GM21390 (cell line): ENCODE results near the gene ULK3.
A peak's percentile ranks its signal among the peaks of the same experiment; 100 is the strongest.

Experiments
- ATAC-seq: cut with Tn5 transposase; IDR thresholded peaks from one replicate; pipeline ENCODE4 v1.9.1; 2021; ENCODE audit not compliant: unreplicated experiment

The ULK3 gene

DNA sequence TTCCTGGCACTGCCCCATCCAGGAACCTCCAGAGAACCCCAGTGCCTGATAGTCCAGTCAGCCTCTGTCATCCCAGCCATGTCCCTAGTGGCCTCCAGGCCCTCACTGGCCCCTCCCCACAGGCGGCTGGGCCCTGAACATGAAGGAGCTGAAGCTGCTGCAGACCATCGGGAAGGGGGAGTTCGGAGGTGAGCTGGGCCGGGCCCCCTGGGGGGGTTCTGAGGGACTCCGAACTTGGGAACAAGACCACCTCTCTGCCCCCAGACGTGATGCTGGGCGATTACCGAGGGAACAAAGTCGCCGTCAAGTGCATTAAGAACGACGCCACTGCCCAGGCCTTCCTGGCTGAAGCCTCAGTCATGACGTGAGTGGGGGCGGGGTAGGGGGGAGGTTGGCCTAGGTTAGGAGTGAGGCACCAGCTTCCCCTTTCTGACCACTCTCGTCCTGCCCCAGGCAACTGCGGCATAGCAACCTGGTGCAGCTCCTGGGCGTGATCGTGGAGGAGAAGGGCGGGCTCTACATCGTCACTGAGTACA lies 42.3 kb downstream of the ULK3 start:
- no peak for ATAC-seq

DNA sequence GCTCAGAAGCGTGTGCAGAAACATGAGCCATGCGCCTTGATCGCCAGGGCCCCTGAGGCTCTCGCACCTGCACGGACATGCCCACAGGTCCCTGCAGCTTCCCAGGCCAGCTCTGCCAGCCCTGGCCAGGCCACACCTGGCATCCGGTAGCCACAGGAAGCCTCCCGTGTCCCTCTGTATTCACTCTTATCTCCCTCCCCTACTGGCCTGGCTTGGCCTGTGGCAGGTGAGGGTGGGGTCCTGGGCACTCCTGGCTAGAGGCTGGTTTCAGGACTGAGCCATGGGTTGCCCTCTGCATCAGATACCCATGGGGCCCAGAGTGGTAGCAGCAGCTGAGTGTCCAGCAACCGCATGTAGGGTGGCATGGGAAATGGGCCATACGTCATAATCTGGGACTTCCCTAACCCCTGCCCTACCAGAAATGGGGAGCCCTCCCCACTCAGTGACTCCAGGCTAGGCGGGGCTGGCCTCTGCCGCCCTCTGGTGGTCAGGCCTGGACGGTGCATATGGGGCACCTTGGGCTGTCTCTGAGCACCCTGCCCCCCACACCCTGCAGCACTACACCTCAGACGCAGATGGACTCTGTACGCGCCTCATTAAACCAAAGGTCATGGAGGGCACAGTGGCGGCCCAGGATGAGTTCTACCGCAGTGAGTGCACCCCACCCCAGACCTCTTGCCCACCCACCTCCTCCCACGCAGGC lies 42.9 kb downstream of the ULK3 start:
- ATAC-seq, result peak; percentile 57

DNA sequence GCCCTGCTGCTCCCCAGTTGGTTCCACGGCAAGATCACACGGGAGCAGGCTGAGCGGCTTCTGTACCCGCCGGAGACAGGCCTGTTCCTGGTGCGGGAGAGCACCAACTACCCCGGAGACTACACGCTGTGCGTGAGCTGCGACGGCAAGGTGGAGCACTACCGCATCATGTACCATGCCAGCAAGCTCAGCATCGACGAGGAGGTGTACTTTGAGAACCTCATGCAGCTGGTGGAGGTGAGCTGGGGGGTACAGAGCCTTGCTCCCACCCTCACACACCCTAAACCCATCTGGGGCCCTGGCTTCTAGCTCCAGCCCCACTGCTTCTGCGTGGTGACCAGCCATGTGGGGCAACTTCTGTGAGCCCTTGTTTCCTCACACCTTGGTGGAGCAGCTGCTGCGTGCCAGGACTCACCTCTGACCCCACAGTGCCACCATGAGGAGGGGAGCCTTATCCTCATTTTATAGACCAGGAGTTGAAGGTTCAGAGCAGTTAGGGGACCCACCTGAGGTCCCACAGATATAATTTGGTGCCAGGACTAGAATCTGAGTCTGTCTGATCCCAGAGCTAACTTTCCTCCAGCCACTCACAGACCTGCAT lies 43.6 kb downstream of the ULK3 start:
- no peak for ATAC-seq

DNA sequence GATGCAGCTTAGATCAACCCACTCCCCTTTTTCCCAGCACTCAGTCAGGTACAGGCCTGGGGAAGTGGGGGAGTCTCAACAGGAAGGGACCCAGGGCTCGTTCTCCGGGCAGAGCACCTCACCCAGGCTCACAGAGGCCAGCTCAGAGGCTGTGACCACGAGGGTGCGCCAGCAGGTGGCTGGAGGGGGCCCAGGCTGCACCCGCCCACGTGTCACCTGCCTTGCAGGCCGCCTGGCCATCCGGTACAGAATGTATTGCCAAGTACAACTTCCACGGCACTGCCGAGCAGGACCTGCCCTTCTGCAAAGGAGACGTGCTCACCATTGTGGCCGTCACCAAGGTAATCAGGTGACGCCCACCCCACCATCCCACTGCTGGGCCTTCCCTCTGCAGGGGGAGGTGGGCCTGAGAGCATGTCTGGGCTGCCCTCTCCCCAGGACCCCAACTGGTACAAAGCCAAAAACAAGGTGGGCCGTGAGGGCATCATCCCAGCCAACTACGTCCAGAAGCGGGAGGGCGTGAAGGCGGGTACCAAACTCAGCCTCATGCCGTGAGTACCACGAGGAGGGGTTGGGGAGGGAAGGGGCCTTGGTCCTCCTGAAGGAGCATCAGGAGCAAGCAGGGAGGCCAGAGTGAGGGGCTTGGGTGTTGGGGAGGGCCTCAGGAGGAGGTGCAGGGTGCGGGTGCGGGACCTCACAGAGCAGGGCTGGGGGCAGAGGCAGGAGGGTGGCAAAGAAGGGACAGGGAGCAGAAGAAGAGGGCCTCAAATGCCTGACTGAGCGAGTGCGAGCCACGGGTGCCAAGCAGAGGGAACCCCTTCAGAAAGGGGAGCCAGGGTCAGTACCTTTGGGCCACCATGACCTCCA lies 44.3 kb downstream of the ULK3 start:
- ATAC-seq, result no peak

DNA sequence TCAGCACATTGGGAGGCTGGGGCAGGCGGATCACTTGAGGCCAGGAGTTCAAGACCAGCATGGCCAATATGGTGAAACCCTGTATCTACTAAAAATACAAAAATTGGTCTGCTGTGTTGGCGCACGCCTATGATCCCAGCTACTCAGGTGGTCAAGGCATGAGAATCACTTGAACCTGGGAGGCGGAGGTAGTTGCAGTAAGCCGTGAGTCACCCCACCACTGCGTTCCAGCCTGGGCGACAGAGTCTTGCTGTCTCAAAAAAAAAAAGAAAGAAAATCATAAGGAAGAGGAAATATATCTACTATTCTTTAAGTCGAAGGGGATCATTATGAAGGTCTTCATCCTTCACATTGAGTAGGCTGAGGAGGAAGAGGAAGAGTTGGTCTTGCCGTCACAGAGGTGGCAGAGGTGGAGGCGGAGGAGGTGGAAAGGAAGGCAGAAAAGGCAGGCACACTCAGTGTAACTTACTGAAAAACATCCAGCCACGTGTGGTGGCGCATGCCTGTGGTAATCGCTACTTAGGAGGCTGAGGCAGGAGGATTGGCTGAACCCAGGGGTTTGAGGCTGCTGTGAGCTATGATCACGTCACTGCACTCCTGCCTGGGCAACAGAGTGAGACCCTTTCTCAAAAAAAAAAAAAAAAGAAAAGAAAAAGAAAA lies 46.9 kb downstream of the ULK3 start:
- ATAC-seq, result no peak

DNA sequence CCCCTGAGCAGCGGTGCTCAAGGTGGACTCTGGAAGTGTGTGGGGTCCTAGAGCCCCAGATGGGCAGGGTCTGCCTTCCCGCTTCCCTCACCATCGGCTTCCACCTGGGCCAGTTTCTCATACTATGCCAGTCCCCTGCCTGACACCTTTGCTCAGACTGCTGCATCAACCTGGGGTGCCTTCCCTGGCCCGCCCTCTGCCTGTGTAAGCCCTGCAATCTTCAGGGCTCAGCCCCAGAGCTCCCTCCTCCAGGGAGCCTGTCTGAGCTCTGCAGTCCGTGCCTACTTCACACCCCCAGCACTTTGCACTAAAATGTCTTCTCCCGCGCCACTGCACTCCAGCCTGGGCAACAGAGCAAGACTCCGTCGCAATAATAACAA lies 48.0 kb downstream of the ULK3 start:
- ATAC-seq, result no peak

DNA sequence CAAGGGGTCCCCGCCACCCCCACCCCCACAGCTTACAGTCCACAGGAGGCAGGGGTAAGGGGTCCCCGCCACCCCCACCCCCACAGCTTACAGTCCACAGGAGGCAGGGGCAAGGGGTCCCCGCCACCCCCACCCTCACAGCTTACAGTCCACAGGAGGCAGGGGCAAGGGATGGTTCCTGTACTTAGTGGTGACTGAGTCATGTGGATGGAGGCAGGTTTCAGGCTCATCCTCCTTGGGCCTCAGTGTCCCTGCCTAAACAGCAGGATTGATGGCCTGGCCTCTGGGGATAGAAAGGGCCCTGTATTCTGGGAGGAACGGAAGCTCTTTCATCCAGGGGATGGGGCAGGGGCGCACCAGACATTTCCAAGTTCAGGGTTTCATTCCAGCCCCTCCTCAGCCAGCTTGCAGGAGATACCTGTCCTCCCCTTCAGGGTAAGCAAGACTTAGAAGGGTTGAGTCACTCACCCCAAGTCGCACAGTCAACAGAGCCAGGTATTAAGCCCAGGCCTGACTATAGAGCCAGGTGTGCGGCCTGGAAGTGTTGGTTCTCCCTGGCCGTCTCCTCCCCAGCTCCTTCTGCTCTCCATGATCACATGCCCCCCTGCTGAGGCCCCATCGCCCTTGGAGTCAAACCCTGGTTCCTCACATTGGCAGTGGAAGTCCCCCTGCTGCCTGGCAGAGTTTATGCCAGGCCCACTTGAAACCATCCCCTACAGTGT lies 48.5 kb downstream of the ULK3 start:
- ATAC-seq, result no peak

DNA sequence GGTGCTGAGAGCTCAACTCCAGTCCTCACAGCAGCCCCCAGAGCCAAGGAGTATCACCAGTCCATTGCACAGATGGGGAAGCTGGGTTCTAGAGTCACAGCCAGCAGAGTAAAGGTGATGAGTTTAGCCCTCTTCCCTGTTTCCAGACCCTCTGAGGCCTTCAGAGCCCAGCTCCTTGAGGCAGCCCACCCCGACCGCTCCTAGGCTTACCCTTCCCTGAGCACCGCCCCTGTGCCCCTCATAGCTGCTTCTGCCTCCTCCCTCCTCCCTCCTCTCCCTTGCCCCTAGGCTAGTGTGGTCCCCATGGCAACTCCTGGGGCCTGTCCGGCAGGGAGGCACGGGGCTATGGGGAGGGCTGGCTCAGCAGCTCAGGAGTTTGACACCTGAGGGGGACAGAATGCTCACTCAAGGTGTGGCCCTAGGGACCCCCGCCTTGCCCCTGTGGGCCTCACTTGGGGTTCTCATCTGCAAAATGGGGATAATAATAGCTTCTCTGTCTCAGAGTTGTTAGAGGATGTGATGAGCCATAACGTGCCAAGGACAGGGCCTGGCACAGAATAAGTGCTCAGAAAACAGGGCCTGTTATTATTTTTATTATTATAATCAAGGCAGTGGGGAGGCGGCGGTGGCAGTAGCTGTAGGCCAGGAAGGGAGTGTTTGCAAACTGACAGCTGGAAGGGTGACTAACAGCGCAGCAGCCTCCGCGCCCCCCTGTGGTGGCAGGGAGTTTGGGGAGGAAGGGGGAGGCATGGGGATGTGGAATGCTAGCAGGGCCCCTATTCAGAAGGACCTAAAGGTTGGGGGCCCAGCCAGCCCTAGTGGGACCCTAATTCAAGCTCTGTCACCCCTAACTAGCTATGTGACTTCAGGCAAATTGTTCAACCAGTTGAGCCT lies 49.6 kb downstream of the ULK3 start:
- ATAC-seq, result no peak

DNA sequence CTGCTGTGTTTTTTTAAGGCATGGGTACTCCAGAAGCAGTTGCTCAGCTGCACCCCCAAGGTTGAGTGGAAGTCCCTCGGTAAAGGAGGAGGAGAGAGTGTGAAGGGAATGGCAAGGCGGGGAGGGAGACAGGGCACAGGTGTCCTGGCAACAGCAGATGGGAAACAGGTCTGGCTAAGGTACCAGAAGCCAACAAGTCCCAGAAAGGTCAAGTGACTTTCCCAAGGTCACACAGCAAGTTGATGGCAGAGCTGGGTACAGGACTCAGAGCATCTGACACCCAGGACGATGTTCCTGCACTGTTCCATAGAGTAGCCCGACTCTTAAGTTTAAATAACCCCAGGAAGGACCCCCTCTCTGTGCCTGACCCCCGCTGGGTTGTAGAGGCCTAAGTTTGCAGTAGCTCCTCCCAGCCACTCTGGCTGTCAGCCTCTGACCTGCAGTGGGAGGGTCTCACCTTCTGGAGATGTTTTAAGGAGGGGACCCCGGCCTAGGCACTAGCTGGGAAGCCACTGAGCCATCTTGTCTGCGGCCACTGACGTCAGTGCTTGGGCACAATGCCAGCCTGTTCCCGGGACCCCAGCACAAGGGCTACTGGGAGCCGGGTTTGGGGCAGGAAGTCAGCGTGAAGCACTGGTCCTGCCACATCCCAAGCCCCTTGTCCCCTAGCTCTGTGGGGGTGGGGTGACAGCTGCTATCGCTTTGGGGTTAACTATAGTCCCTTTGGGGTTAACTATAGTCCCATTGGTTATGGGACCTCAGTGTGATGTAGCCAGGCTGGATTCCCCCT lies 50.5 kb downstream of the ULK3 start:
- ATAC-seq, result no peak

DNA sequence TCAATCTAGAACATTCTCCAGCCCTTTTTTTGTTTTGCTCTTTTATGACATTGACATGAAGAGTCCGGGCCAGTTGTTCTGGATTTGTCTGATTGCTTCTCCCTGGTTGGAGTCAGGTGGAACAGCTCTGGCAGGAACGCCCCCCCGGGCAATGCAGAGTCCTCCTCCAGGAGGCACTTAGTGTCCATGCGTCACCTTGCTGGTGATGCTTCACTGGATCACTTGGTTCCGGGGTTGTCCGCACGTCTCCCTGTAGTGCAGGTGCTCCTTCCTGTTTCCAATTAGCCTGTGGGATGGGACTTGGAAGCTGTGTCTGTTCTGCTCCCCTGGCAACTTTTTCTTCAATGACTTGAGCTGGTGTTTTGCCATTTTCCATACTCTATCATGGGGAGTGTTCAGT lies 51.3 kb downstream of the ULK3 start:
- ATAC-seq, result no peak

DNA sequence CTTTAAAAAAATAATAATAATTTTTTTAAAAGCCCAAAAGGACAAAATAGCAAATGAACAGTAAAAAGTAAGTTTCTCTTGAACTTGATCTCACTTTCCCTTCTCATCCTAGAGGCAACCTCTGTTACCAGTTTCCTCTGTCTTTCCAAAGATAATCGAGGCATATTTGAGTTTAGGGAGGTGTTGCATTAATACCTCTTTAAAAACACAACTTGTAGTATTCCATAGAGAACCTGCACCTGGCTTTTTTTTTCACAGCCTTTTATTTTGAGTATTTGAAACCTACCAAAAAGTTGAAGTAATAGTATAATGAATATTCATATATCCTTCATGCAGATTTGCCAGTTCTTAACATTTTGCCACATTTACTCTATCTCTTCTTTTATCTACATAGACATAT lies 51.9 kb downstream of the ULK3 start:
- no peak for ATAC-seq

DNA sequence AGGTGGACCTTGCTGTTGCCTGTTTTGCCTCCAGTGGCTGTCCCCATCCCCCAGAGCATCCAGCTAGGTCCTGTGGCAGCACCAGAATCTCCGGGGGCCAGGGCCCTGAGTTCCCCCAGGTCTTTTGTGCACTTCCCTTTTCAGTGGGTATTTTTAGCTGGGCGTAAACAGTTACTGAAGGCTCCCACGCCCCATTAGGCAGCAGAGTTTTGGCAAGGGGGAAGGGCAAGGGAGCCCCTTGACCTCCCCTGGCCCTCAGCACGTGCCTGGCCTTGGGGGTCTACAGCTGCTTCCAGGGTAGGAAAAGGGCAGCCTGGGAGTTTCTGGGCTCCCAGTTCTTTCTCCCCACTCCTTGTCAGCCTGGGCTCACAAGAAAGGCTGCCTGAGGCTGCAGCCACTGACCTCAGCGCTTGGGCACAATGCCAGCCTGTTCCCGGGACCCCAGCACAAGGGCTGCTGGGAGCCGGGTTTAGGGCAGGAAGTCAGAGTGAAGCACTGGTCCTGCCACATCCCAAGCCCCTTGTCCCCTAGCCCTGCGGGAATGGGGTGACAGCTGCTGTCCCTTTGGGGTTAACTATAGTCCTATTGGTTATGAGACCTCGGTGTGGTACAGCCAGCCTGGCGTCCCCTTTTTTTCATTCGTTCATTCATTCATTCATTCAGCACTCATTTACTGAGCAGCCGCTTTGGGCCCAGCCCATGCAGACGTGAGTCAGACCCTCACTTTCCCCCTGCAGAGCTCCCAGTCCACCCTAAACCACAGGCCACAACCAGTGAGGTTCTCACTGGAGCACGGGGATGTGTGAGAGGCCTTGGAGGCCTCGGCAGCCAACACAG lies 52.7 kb downstream of the ULK3 start:
- no peak for ATAC-seq

DNA sequence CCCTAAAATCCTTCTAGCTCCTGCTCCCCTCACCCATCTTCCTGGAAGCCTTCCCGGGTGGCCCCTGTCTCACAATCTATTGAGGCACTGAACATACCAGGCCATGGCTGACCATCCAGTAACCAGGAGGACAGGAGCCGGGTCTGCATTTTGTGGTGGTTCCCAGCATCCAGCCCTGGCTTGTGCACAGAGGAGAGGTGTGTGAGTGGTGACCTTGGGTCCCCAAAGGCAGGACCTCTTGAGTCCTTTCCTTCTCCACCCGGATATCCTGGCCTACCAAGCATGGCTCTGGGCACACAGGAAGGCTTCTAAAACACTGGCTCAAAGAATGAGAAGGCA lies 53.2 kb downstream of the ULK3 start:
- no peak for ATAC-seq

DNA sequence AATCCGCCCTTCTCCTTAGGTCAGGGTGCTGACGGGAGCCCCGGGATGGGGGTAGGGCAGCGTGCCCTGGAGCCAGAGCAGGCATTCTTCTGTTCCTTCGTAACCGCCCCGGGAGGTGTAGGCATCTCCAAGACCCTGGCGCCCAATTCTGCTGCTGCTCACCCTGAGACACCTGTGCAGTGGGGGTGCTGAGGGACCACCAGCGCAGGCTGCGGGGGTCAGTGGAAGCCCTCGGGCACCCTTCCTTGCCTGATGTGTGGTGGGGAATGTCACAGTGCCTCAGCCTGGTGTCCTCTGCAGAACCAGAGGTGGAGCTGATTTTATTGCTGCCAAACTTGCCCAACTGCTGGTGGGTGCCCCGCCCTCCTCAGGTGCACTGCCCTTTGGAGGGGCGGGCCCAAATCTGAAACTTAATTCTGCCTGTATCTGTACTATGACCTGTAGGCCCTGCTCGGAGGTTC lies 53.8 kb downstream of the ULK3 start:
- ATAC-seq, result no peak

DNA sequence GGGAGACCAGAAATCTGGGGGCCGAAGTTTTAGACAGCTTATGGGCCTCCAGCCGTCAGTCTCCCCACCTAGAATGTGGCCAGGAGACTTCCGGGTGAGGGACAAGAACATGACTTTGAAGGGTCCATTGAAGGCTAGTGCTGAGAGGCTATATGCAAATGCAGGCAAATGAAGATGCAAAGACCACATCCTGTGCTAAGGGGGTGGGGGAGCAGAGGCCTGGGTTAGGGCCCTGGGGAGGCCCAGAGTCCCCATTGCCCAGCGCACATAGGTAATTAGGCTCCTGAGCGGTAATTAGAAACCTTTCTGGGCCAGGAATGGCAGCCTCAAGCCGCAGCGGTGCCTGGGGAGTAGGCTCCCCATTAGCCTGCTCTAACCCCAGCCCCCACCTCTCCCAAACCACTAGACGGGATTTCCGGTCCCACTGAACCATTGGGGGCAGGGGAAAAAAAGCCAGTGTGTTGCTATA lies 54.2 kb downstream of the ULK3 start:
- peak; percentile 22 for ATAC-seq

DNA sequence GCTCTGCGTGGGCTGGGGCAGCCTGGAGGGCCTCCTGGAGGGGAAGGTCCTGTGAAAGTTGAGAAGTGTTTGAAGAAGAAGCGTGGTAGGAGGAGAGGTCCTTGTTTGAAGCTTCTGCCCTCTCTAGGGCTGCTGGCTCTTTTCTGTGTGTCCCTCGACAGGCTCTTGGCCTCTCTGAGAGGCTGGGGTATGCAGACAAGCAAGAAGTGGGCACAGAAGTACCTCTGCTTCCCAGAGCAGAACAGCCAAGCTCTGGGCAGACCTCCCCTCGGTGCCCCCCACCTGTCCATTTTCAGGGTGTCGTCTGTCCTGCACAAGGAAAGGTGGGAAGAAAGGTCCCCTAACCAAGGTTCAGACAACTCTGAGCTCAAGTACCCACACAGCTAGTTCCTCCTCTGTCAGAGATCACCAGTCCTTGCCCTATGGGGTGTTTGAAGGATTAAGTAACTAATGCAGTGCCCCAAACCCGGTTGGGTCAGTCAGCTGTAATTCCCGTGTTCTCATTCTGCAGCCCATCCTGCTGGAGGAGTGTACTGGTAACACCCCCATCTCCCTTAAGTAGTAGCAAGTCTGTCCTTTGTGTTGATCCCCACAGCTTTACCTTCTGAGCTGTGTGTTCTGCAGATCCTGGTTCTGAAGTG lies 54.8 kb downstream of the ULK3 start:
- no peak for ATAC-seq

DNA sequence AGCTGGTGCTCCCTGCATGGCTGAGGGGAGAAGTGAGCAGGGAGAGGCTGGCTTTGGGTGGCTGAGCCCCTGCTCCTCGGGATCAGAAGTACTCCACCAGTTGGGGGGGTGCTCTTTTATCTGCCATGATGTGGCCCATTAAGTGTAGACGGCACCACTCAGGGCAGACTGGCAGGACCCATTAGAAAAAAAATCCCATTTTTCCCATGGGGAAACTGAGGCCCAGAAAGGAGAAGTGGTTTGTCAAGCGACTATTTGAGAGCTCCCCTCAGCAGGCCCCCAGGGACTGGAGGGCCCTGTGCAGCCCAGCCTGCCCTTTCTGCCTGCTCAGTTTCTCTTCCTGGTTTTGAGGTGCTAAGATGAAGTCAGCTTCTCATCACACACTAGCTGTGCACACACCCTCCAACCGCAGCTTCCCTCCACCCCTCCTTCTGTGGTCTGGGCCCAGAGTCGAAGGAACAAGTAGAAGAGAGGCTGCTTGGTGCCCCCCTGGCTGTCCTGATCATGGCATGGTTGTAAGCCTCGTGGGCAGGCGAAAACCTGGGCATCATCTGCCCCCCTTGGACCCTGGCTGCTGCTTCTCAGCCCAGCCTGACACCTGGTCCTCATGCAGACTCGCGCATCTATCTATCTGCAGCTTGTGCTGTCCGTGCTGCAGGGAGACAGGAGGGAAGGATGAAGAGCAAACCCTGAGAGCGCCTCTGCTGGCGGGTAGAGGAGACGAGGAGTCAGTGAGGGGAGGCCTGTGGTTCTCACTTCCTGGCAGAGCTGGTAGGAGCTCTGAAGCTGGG lies 55.5 kb downstream of the ULK3 start:
- peak; percentile 33 for ATAC-seq
